AG09309 (cell line): Measurements from ENCODE around the gene LRP6.

Source experiments
- DNase-seq: peaks from one replicate; pipeline ENCODE4 v3.0.0-alpha.2; 2010; ENCODE audit warnings: low read depth
- H3K4me3 ChIP-seq: 2 replicates; pipeline ENCODE4 v1.5.1; 2011; ENCODE audit warnings: mild to moderate bottlenecking, low read depth, low read length, moderate library complexity; ENCODE audit not compliant: control insufficient read depth
- TF ChIP-seq, protein P1 (sequence below): IDR thresholded peaks from 2 replicates; pipeline ENCODE4 v1.5.1; 2011; ENCODE audit warnings: mild to moderate bottlenecking, low read depth, low read length, inconsistent platforms; ENCODE audit not compliant: insufficient read depth, control insufficient read depth; ENCODE audit errors: missing control alignments

Gene LRP6

GRCh38 chr12:12181511-12181910 lies 85.3 kb downstream of the LRP6 start:
- TF ChIP-seq, protein P1, sequence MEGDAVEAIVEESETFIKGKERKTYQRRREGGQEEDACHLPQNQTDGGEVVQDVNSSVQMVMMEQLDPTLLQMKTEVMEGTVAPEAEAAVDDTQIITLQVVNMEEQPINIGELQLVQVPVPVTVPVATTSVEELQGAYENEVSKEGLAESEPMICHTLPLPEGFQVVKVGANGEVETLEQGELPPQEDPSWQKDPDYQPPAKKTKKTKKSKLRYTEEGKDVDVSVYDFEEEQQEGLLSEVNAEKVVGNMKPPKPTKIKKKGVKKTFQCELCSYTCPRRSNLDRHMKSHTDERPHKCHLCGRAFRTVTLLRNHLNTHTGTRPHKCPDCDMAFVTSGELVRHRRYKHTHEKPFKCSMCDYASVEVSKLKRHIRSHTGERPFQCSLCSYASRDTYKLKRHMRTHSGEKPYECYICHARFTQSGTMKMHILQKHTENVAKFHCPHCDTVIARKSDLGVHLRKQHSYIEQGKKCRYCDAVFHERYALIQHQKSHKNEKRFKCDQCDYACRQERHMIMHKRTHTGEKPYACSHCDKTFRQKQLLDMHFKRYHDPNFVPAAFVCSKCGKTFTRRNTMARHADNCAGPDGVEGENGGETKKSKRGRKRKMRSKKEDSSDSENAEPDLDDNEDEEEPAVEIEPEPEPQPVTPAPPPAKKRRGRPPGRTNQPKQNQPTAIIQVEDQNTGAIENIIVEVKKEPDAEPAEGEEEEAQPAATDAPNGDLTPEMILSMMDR = no peak
- DNase-seq = no peak
- no peak overlapping the region for H3K4me3 ChIP-seq

GRCh38 chr12:12180575-12180974 lies 86.3 kb downstream of the LRP6 start:
- H3K4me3 ChIP-seq = no peak overlapping the region
- TF ChIP-seq, protein P1 = no peak
- no peak for DNase-seq

- TF ChIP-seq, protein P1 = no peak
- no peak for DNase-seq
- H3K4me3 ChIP-seq = no peak overlapping the region
These were observed 86.7 kb downstream of the LRP6 start for GRCh38 chr12:12180136-12180535.

DNA sequence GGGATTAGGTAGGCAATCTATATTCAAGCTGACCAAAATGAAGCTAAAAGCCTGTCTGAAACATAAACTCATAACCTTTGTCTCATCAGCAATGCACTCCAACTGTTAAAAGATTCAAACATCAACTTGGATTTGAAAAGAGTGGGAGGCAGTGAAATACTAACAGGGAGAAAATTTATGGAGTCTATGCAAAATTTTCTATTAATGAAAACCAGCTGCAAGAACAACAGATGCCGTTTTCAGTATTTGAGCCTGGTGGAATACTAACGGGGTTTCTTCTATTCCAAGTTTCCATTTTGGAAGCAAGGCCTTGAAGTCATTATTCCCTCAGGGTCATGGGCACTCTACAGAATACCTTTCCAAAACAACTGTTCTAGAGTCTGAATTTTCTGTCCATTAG lies 88.3 kb downstream of the LRP6 start:
- DNase-seq = no peak
- TF ChIP-seq, protein P1 = no peak
- no peak overlapping the region for H3K4me3 ChIP-seq

DNA sequence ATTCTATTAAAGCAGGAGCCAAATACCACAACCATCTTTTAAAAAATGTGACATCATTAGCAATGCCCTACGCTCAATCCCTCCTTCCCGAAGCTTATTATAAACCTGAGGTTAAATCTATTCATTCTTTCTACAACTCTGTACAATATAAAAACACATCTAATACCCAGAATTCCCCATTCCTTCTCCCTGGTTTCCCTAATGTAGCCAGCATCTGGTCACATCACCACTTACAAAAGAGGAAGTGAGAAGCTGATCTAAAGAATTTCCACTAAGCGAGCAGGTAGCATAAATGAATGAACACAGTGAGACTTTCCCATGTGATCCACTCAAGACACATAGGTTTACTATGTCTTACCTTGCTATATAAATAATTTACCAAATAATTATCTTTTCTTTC lies 90.4 kb downstream of the LRP6 start:
- DNase-seq = no peak
- no peak overlapping the region for H3K4me3 ChIP-seq
- TF ChIP-seq, protein P1 = no peak

GRCh38 chr12:12171991-12172511 lies 94.8 kb downstream of the LRP6 start:
- peak; percentile 74 for DNase-seq
- TF ChIP-seq, protein P1 = no peak
- H3K4me3 ChIP-seq = no peak overlapping the region

- TF ChIP-seq, protein P1 = no peak
- DNase-seq = no peak
- H3K4me3 ChIP-seq = no peak overlapping the region
These were observed 99.0 kb downstream of the LRP6 start for GRCh38 chr12:12167847-12168246.
